Mesendoderm (in vitro differentiated cells): ENCODE data around the gene PKLR.

Experiments
- DNase-seq: peaks from one replicate; pipeline ENCODE4 v3.0.0; 2013
- H2AK5ac ChIP-seq: 2 replicates; pipeline ENCODE4 v1.6.1; 2013; ENCODE audit warnings: low read length, inconsistent platforms
- H2BK120ac ChIP-seq: 2 replicates; pipeline ENCODE4 v1.6.1; 2013; ENCODE audit warnings: low read depth, mild to moderate bottlenecking, low read length, moderate library complexity, mixed read lengths
- H2BK15ac ChIP-seq: replicated peaks from 2 replicates; pipeline ENCODE4 v1.6.1; 2013; ENCODE audit warnings: low read depth, mild to moderate bottlenecking, moderate library complexity
- H2BK5ac ChIP-seq: 2 replicates; pipeline ENCODE4 v1.6.1; 2013; ENCODE audit warnings: low read length, inconsistent platforms
- H3K18ac ChIP-seq: 2 replicates; pipeline ENCODE4 v1.6.1; 2013; ENCODE audit warnings: mild to moderate bottlenecking, low read length, mixed read lengths
- H3K23ac ChIP-seq: one replicate; pipeline ENCODE4 v1.6.1; 2013; ENCODE audit warnings: low read length
- H3K27ac ChIP-seq: 2 replicates; pipeline ENCODE4 v1.5.1; 2013; ENCODE audit warnings: low read depth, mild to moderate bottlenecking, inconsistent platforms, low read length, moderate library complexity
- H3K27me3 ChIP-seq: 2 replicates; pipeline ENCODE4 v1.6.1; 2013; ENCODE audit warnings: low read length, control low read depth, mild to moderate bottlenecking, inconsistent platforms; ENCODE audit not compliant: insufficient read depth, poor library complexity
- H3K36me3 ChIP-seq: 2 replicates; pipeline ENCODE4 v1.6.1; 2013; ENCODE audit warnings: low read length, inconsistent platforms; ENCODE audit not compliant: control insufficient read depth, insufficient read depth
- H3K4ac ChIP-seq: one replicate; pipeline ENCODE4 v1.6.1; 2013; ENCODE audit warnings: low read depth, mild to moderate bottlenecking, low read length, moderate library complexity
- H3K4me1 ChIP-seq: 2 replicates; pipeline ENCODE4 v1.6.1; 2013; ENCODE audit warnings: low read depth, low read length, inconsistent platforms; ENCODE audit not compliant: control insufficient read depth
- H3K4me2 ChIP-seq: 2 replicates; pipeline ENCODE4 v1.6.1; 2013; ENCODE audit warnings: low read length
- H3K4me3 ChIP-seq: 2 replicates; pipeline ENCODE4 v1.5.1; 2013; ENCODE audit warnings: mild to moderate bottlenecking, low read length
- H3K56ac ChIP-seq: one replicate; pipeline ENCODE4 v1.6.1; 2013; ENCODE audit warnings: low read length
- H3K79me1 ChIP-seq: 2 replicates; pipeline ENCODE4 v1.6.1; 2013; ENCODE audit warnings: low read length, inconsistent platforms
- H3K79me2 ChIP-seq: 2 replicates; pipeline ENCODE4 v1.6.1; 2013; ENCODE audit warnings: mild to moderate bottlenecking, low read length; ENCODE audit not compliant: control insufficient read depth, insufficient read depth
- H3K9ac ChIP-seq: 2 replicates; pipeline ENCODE4 v1.6.1; 2013; ENCODE audit warnings: low read length, inconsistent platforms
- H4K5ac ChIP-seq: one replicate; pipeline ENCODE4 v1.6.1; 2013; ENCODE audit warnings: low read length
- H4K8ac ChIP-seq: one replicate; pipeline ENCODE4 v1.6.1; 2013; ENCODE audit warnings: low read depth, mild to moderate bottlenecking, control low read depth, low read length, moderate library complexity
- WGBS: extraction: QIAGEN DNeasy Blood & Tissue Kit; methylation state at CpG from one replicate; pipeline ENCODE4 v1.1.7; 2013; ENCODE audit warnings: low lambda C conversion rate, missing lambda C conversion rate; ENCODE audit not compliant: insufficient coverage; ENCODE audit errors: extremely low coverage; 5-methylcytosine and 5-hydroxymethylcytosine counted together

The PKLR gene

DNA sequence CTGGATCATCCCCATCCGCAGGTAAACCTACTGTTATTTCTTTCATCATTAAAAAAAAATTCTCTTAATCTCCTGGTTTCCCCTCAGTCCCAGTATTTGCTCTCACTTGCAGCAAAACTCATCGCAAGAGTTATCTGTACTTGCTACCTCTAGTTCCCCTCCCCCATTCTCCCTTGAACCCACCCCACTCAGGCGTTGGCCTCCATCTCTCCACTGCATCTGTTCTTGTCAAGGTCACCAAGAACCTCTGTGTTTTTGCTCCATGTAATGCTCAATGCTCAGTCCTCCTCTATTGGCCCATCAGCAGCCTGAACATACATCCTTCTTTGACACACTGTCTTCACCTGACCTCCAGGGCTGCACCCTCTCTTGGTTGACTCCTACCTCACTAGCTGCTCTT lies 4.6 kb downstream of the PKLR start:
- H2BK5ac ChIP-seq, result no peak overlapping the region
- no peak overlapping the region for H3K56ac ChIP-seq
- H3K27ac ChIP-seq, result no peak overlapping the region
- no peaks in the 10 kb centered on the region for H3K27me3 ChIP-seq
- no peak for DNase-seq
- H3K79me1 ChIP-seq, result no peaks in the 10 kb centered on the region
- H4K8ac ChIP-seq, result no peak overlapping the region
- no peak overlapping the region for H3K4ac ChIP-seq
- H4K5ac ChIP-seq, result no peak overlapping the region
- H3K4me1 ChIP-seq, result no peaks in the 10 kb centered on the region
- H3K4me3 ChIP-seq, result no peak overlapping the region
- H3K36me3 ChIP-seq, result no peaks in the 10 kb centered on the region
- H2BK15ac ChIP-seq, result no peak overlapping the region
- no peak overlapping the region for H3K23ac ChIP-seq
- no peak overlapping the region for H3K4me2 ChIP-seq
- no peak overlapping the region for H2AK5ac ChIP-seq
- no peak overlapping the region for H3K18ac ChIP-seq
- H2BK120ac ChIP-seq, result no peak overlapping the region
- no peak overlapping the region for H3K9ac ChIP-seq
- WGBS, result no CpG with 5 or more reads among the region's 3 CpGs
- H3K79me2 ChIP-seq, result no peaks in the 10 kb centered on the region

DNA sequence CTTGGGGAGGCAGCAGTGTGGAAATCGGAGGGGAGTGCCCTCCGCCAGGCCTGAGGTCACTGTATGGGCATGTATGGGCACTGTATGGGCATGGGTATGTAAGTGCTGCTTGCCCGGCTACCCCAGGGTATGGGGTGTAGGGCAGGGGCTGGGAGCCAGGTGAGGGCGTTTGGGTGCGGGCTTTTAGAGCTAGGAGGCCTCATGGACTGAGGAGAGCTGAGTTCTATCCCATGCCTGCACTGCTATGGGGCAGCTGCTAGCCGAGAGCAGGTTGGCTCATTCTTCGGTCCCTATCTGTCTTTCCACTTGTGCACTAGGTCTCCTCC lies 5.3 kb downstream of the PKLR start:
- no peaks in the 10 kb centered on the region for H3K4me1 ChIP-seq
- no peaks in the 10 kb centered on the region for H3K79me2 ChIP-seq
- H3K18ac ChIP-seq, result no peak overlapping the region
- H3K9ac ChIP-seq, result no peak overlapping the region
- H2BK5ac ChIP-seq, result no peak overlapping the region
- DNase-seq, result no peak
- no peak overlapping the region for H3K4ac ChIP-seq
- no CpG with 5 or more reads among the region's 7 CpGs for WGBS
- H2AK5ac ChIP-seq, result no peak overlapping the region
- H3K56ac ChIP-seq, result no peak overlapping the region
- no peak overlapping the region for H2BK15ac ChIP-seq
- H3K23ac ChIP-seq, result no peak overlapping the region
- no peaks in the 10 kb centered on the region for H3K79me1 ChIP-seq
- H3K27ac ChIP-seq, result no peak overlapping the region
- H4K5ac ChIP-seq, result no peak overlapping the region
- H4K8ac ChIP-seq, result no peak overlapping the region
- H3K4me3 ChIP-seq, result no peak overlapping the region
- H2BK120ac ChIP-seq, result no peak overlapping the region
- no peaks in the 10 kb centered on the region for H3K36me3 ChIP-seq
- H3K4me2 ChIP-seq, result no peak overlapping the region
- H3K27me3 ChIP-seq, result no peaks in the 10 kb centered on the region

DNA sequence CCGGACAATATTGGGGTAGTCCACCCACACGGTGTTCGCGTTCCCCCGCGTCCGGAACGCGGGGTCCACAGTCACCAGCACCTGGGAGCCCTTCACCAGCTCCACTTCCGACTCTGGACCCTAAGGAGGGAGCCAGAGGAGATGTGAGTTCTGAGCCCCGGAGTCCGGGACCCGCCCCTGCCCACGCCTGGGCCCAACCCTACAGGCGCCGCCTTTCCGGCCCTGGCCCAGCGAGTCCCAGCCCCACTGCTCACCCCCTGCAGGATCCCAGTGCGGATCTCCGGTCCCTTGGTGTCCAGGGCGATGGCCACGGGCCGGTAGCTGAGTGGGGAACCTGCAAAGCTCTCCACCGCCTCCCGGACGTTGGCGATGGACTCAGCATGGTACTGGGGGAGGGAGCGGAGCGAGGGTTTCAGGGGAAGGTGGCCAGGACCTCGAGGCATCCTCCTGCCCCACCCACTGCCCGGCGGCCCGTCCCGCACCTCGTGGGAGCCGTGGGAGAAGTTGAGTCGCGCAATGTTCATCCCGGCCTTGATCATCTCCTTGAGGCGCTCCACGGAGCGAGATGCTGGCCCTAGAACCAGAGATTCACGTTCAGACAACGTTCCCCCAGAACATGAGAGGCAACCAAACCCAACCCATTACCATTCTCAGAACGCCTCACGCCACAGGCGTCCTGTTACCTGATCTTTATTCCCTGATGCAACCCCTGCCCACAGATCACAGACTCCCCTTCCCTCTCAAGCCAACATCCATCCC lies 5.9 kb downstream of the PKLR start:
- H3K23ac ChIP-seq, result peak overlapping the region; percentile 85
- peak overlapping the region; percentile 56 for H3K4me3 ChIP-seq
- H3K18ac ChIP-seq, result no peak overlapping the region
- no peak overlapping the region for H3K27ac ChIP-seq
- no CpG with 5 or more reads among the region's 47 CpGs for WGBS
- H3K9ac ChIP-seq, result peak overlapping the region; percentile 66
- H4K8ac ChIP-seq, result no peak overlapping the region
- peak overlapping the region; percentile 77 for H3K56ac ChIP-seq
- no peak overlapping the region for H2BK15ac ChIP-seq
- no peaks in the 10 kb centered on the region for H3K79me1 ChIP-seq
- H3K4ac ChIP-seq, result no peak overlapping the region
- no peak overlapping the region for H2BK5ac ChIP-seq
- H3K4me2 ChIP-seq, result peak overlapping the region; percentile 56
- H3K4me1 ChIP-seq, result no peaks in the 10 kb centered on the region
- H3K27me3 ChIP-seq, result no peaks in the 10 kb centered on the region
- no peaks in the 10 kb centered on the region for H3K79me2 ChIP-seq
- H3K36me3 ChIP-seq, result no peaks in the 10 kb centered on the region
- H2BK120ac ChIP-seq, result no peak overlapping the region
- no peak overlapping the region for H4K5ac ChIP-seq
- DNase-seq, result peak; percentile 26
- H2AK5ac ChIP-seq, result no peak overlapping the region

DNA sequence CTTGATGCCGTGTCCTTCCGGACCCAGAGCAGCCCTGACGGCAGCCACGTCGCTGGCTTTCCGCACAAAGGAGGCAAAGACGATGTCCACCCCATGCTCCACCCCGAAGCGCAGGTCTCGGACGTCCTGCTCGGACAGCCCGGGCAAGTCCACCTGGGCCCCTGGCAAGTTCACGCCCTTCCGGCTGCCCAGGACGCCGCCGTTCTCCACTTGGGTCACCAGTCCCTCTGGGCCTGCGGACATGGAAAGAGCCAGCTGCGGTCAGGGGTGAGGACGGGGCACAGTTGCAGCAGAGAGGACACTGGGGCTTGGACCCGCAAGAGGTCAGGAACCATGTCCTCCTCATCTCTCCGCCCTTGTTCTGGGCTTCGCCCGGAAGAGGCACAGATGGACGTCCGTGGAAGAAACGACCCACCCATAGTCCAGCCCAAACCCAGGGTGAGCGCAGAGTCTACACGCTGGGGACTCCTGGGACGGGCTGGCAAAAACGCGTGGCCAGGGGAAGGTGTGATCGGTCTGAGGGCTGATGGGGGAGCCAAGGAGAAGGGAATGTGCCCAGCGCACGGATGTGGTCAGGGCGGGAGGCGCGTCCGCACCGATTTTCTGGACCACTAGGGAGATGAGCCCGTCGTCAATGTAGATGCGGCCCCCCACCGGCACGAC lies 6.6 kb downstream of the PKLR start:
- Histone ChIP-seq H3K9ac (peak overlapping the region; percentile 23), H3K23ac (no peak overlapping the region), H2BK15ac (no peak overlapping the region), H3K4me2 (peak overlapping the region; percentile 52), H3K18ac (no peak overlapping the region), H2BK5ac (no peak overlapping the region), H3K36me3 (no peaks in the 10 kb centered on the region), H4K8ac (no peak overlapping the region), H3K79me2 (no peaks in the 10 kb centered on the region), H3K27me3 (no peaks in the 10 kb centered on the region), H4K5ac (no peak overlapping the region), H3K4ac (no peak overlapping the region), H3K4me1 (no peaks in the 10 kb centered on the region), H3K27ac (no peak overlapping the region), H3K56ac (peak overlapping the region; percentile 77), H3K79me1 (no peaks in the 10 kb centered on the region), H2AK5ac (no peak overlapping the region), H2BK120ac (no peak overlapping the region), H3K4me3 (no peak overlapping the region)
- DNase-seq, result no peak
- no CpG with 5 or more reads among the region's 46 CpGs for WGBS

DNA sequence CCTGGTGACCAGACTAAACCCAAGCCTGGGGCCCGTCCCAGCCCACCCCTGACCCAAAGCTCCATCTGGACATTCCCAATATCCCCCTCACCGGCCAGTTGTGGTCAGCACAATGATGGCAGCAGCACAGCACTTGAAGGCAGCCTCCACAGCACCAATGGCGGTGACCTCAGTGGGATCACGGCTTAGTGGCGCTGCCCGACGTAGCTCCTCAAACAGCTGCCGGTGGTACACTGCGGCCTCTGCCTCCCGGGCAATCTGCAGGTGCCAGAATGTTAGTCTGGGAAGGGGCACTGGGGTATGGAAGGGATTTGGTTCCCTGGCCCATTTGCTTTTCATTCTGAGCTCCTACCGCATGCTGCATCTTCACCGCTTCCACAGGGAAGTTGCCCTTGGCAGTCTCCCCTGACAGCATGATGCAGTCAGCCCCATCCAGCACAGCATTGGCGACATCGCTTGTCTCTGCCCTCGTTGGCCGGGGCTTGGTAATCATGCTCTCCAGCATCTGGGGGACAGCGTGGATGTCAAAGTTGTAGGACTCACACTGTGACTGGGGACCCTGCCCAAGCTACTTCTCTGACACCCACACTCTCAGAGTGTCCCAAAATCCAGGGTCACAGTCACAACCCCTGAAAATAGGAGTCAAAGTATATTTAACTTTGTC lies 8.0 kb downstream of the PKLR start:
- WGBS, result no CpG with 5 or more reads among the region's 17 CpGs
- DNase-seq, result no peak
- H3K56ac ChIP-seq, result no peak overlapping the region
- H3K36me3 ChIP-seq, result peaks cover 2% of the 10 kb centered on the region
- H2BK120ac ChIP-seq, result no peak overlapping the region
- H3K4ac ChIP-seq, result no peak overlapping the region
- no peaks in the 10 kb centered on the region for H3K4me1 ChIP-seq
- no peak overlapping the region for H2AK5ac ChIP-seq
- H3K79me2 ChIP-seq, result no peaks in the 10 kb centered on the region
- no peak overlapping the region for H3K23ac ChIP-seq
- no peak overlapping the region for H4K8ac ChIP-seq
- no peaks in the 10 kb centered on the region for H3K27me3 ChIP-seq
- no peak overlapping the region for H3K18ac ChIP-seq
- H3K27ac ChIP-seq, result no peak overlapping the region
- no peak overlapping the region for H3K4me2 ChIP-seq
- H3K4me3 ChIP-seq, result no peak overlapping the region
- H3K79me1 ChIP-seq, result no peaks in the 10 kb centered on the region
- H2BK5ac ChIP-seq, result no peak overlapping the region
- no peak overlapping the region for H4K5ac ChIP-seq
- H2BK15ac ChIP-seq, result no peak overlapping the region
- H3K9ac ChIP-seq, result no peak overlapping the region
